ENCODE measurements around the gene CORO2A. TPM values are rescaled to one million over a fixed set of nuclear protein-coding genes. Genes with fewer than 3 reads are reported as not detected.

CORO2A gene
- total and polyA plus RNA-seq, 2 donors (not counting 3 experiments of a cell fraction or from before 2014, with no cell fraction given), result 0.35 to 0.53 TPM

DNA sequence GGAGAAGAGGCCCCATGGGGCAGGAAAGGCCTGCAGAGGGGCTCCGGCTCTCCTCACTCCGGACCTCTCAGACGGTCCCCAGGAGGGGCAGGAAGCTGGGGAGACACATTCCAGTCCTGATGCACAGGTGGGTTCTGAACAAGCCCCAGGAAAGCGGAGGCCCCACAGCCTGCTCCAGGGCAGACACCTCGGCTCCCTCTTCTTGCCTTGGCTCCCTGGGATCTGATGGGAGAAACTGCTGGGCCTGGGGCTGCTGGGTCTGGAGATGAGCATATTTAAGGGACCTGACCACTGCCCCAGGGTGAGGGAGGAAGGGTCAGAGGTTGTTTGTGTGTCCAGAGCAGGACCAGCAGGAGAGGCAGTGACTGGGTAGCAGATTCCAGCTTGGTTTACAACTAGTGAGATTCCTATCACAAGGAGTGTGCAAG is 1.2 kb downstream of the CORO2A start:
- no peak for FAIRE-seq
- H3K9ac ChIP-seq (replicated peaks; ENCODE audit: extremely low read depth, insufficient read depth, low read length), result no peak overlapping the region
- TF ChIP-seq FOS (IDR thresholded peaks at IDR 0.05; ENCODE audit: borderline replicate concordance, insufficient read depth, low read length) (no peak), POLR2A (IDR thresholded peaks at IDR 0.05; ENCODE audit: low read depth, low read length) (no peak), POLR2AphosphoS5 (IDR thresholded peaks at IDR 0.05; ENCODE audit: insufficient read depth, low read depth, low read length) (no peak), EZH2 (IDR thresholded peaks at IDR 0.05; ENCODE audit: borderline replicate concordance, low read depth, low read length, severe bottlenecking) (no peak), MYC (IDR thresholded peaks at IDR 0.05; ENCODE audit: low read depth, low read length) (no peak), JUN (IDR thresholded peaks at IDR 0.05; ENCODE audit: borderline replicate concordance, insufficient read depth, insufficient read length, low read depth) (no peak), GATA2 (IDR thresholded peaks at IDR 0.05; ENCODE audit: insufficient read depth, insufficient read length, low read depth, low read length) (no peak)
- TF ChIP-seq, protein P1, sequence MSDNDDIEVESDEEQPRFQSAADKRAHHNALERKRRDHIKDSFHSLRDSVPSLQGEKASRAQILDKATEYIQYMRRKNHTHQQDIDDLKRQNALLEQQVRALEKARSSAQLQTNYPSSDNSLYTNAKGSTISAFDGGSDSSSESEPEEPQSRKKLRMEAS (IDR thresholded peaks at IDR 0.05; ENCODE audit: insufficient read depth, insufficient read length), result no peak
- TF ChIP-seq, protein P2, sequence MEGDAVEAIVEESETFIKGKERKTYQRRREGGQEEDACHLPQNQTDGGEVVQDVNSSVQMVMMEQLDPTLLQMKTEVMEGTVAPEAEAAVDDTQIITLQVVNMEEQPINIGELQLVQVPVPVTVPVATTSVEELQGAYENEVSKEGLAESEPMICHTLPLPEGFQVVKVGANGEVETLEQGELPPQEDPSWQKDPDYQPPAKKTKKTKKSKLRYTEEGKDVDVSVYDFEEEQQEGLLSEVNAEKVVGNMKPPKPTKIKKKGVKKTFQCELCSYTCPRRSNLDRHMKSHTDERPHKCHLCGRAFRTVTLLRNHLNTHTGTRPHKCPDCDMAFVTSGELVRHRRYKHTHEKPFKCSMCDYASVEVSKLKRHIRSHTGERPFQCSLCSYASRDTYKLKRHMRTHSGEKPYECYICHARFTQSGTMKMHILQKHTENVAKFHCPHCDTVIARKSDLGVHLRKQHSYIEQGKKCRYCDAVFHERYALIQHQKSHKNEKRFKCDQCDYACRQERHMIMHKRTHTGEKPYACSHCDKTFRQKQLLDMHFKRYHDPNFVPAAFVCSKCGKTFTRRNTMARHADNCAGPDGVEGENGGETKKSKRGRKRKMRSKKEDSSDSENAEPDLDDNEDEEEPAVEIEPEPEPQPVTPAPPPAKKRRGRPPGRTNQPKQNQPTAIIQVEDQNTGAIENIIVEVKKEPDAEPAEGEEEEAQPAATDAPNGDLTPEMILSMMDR (IDR thresholded peaks at IDR 0.05; ENCODE audit: extremely low read depth in 1 of 2, insufficient read depth in 1 of 2, low read depth in 1 of 2, low read length in 2 of 2), result no peak
- H3K9me3 ChIP-seq (replicated peaks; ENCODE audit: control insufficient read depth, insufficient read depth, low read length), result no peaks in the 10 kb centered on the region
- no peak overlapping the region for H3K4me2 ChIP-seq (ENCODE audit: insufficient read depth, low read length)
- H3K9me1 ChIP-seq (replicated peaks; ENCODE audit: control insufficient read depth, extremely low read depth, insufficient read depth, low read length), result no peaks in the 10 kb centered on the region
- H3K36me3 ChIP-seq (ENCODE audit: control insufficient read depth in 2 of 2, extremely low read depth in 1 of 2, insufficient read depth in 2 of 2, low read length in 2 of 2), result no peaks in the 10 kb centered on the region
- H4K20me1 ChIP-seq (replicated peaks; ENCODE audit: control insufficient read depth, extremely low read depth, insufficient read depth, low read length), result no peaks in the 10 kb centered on the region
- ChIA-PET POLR2A (no interaction called here), CTCF (interaction anchor here (1.2 kb wide), 1 partner anchor 70 kb away, joined by 6 read pairs; no protein-coding TSS in a partner anchor)
- dilution Hi-C loops (cut with MboI; ENCODE audit: extremely low pct_ligation_motif_present, low sequenced_read_pairs) (no loop called here), intact Hi-C loops (cut with micrococcal nuclease) (loop anchor here (5.0 kb wide), 2 partner anchors 119 to 269 kb away; partner anchors contain the start of gene TRMO)
- H3K4me3 ChIP-seq (replicated peaks in 1 of 3; ENCODE audit: insufficient read depth in 1 of 3, low read depth in 1 of 3, low read length in 3 of 3), result no peak overlapping the region
- H3K27me3 ChIP-seq (ENCODE audit: control insufficient read depth in 2 of 2, insufficient read depth in 2 of 2, low read length in 2 of 2), result no peaks in the 10 kb centered on the region
- no peak overlapping the region for H3K27ac ChIP-seq (ENCODE audit: insufficient read depth, low read depth, low read length)
- no peaks in the 10 kb centered on the region for H3K79me2 ChIP-seq (ENCODE audit: control insufficient read depth, insufficient read depth, low read length)
- no peaks in the 10 kb centered on the region for H3K4me1 ChIP-seq (ENCODE audit: control insufficient read depth, extremely low read depth, insufficient read depth, low read length)
- H2AFZ ChIP-seq (ENCODE audit: low read depth, low read length), result no peak overlapping the region
- no TSS peak for BruUV-seq (replicated peaks)
- DNase-seq (ENCODE audit: low read depth, low spot score), result no peak
